ENCODE results near the gene ITGAD.

ITGAD gene

DNA sequence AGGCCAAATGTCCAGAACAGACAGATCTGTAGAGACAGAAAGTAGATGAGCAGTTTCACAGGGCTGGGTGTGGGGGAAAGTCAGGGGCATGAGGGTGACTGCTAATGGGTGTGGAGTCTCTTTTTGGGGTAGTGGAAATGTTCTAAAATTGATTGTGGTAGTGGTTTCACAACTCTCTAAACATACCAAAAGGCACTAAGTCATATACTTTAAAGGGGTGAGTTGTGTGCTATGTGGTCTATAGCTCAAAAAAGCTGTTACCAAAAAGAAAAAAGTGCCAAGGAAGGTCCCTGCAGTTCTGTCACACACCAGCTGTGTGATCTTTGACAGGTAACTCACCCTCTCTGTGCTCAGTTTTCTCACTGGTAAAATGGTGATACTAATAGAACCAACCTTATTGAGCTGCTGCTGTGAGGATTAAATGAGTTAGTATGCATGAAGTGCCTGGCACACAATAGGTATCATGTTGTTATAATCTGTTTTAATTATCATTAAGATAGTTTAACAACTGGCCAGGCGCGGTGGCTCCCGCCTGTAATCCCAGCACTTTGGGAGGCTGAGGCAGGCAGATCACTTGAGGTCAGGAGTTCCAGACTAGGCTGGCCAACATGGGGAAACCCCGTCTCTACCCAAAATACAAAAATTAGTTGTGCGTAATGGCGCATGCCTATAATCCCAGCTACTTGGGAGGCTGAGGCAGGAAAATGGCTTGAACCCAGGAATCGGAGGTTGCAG lies 27.8 kb upstream of the ITGAD start:
- DNase-seq, result no peak

DNA sequence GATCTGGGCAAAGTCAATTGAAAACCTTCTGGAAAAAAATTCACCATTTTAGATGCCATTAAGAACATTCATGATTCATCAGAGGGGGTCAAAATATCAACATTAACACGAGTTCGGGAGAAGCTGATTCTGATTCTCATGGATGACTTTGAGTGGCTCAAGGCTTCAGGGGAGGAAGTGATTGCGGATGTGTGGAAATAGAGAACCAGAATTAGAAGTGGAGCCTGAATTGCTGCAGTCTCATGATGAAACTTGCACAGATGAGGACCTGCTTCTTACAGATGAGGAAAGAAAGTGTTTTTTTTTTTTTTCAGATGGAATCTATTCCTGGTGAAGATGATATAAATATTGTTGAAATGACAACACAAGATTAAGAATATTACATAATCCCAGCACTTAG lies 25.3 kb upstream of the ITGAD start:
- DNase-seq, result no peak

DNA sequence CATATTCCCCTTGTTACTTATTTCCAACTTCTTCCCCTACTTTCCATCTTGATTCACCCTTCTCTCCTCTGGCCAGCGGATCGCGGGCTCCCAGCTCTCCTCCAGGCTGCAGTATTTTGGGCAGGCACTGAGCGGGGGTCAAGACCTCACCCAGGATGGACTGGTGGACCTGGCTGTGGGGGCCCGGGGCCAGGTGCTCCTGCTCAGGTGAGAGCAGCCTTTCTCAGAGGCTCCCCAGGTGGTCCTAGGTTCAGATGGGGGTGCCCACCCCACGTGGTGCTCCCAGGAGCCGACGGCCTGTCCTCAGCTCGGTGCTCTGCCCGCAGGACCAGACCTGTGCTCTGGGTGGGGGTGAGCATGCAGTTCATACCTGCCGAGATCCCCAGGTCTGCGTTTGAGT lies 22.1 kb upstream of the ITGAD start:
- DNase-seq, result no peak

DNA sequence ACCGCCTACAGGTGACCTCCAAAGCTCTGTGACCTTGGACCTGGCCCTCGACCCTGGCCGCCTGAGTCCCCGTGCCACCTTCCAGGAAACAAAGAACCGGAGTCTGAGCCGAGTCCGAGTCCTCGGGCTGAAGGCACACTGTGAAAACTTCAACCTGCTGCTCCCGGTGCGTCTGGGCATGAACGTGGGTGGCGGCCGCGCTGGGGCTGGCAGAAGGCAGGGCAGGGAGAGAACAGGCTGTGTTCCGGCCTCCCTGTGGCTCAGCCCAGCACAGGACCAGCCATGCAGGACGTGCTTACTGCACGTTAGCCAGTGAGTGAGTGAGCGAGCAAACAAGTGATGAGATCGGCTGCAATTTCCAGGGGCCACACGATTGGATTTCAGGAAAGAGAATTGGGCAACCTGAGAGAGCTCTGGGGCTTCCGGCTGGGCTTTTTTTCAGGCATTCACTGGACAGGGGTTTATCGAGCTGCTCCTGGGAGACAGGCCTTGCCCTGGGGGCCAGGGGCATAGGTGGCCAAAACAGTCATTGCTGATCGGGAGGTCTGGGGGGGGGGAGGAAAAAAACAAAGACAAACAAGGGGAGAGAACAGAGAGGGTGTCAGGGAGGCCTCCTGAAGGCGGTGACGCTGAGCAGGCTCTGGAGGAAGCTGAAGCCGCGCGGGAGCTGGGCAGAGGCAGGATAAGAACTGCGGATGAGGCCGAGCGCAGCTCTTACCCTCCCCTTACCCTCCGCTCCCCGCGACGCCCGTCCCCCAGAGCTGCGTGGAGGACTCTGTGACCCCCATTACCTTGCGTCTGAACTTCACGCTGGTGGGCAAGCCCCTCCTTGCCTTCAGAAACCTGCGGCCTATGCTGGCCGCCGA lies 21.3 kb upstream of the ITGAD start:
- DNase-seq, result no peak

DNA sequence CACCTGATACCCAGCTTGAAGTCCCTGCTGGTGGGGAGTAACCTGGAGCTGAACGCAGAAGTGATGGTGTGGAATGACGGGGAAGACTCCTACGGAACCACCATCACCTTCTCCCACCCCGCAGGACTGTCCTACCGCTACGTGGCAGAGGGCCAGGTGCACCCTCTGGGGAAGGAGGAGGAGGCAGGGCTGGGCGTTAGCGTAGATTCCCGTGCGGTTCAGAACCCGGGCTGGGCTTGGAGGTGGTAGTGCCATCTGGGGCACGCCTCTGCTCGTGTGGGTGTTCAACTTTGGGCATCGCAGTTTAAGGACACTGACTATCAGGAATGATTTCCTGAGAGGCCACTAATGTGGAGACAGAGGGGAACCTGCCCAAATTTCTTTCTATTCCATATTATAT lies 19.9 kb upstream of the ITGAD start:
- DNase-seq, result no peak

DNA sequence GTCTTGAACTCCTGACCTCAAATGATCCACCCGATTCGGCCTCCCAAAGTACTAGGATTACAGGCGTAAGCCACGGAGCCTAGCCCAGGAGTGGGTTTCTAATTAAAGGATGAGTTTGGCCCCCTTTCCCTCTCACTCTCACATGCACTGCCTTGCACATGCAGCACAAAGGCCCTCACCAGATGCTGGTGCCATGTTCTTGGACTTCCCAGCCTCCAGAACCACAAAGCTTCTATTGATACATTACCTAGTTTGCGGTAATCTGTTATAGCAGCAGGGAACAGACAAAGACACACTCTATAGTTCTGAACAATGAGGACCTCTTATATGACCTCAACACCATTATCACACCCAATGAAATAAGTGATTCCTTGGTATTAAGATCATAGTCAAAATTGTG lies 17.9 kb upstream of the ITGAD start:
- DNase-seq, result no peak

DNA sequence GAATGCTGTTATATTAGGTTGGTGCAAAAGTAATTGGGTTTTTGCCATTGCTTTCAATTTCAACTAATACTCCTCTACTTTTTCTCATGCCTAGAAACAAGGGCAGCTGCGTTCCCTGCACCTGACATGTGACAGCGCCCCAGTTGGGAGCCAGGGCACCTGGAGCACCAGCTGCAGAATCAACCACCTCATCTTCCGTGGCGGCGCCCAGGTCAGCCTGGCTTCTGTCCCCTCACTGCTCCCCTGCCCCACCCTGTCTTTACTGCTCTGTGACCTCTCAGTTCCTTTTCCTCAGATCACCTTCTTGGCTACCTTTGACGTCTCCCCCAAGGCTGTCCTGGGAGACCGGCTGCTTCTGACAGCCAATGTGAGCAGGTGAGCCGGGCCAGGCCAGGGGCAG lies 16.4 kb upstream of the ITGAD start:
- no peak for DNase-seq

DNA sequence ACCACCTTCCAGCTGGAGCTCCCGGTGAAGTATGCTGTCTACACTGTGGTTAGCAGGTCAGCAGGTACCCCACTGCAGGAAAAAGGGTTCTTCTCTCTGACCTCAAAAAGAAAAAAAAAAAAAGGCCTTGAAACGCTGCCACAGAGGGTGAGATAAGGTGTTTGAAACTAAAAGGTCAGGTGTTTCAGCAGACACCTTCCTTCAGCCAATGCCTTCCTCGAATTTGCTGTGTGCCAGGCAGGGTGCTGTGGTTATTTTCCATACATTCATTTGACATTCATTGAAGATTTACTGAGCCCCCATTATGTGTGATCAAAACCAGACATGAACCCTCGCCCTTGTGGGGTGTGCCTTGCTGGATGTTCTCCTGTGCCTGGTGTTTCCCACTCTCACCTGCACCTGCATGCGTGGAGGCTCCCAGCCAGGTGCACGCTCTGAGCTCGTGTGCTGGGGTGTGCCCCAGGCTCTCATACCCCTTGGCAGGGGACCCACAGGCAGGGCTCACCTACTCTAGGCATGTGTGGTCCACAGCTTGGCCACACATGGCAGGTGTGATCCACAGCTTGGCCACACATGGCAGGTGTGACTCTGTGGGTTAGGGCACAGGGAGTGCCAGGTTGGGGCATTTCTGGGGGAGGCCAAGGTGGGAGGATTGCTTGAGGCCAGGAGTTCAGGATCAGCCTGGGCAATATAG lies 15.8 kb upstream of the ITGAD start:
- no peak for DNase-seq

DNA sequence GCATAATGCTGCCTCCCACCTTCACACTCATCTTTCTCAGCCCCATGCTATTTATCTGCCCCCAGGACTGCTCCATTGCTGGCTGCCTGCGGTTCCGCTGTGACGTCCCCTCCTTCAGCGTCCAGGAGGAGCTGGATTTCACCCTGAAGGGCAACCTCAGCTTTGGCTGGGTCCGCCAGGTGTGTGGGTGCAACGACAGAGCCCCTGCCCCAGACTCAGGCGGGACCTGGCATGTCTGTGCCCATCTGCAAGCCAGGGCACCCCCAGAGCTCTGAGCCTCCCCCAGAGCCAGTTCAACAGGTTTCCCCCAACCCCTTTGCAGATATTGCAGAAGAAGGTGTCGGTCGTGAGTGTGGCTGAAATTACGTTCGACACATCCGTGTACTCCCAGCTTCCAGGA lies 12.9 kb upstream of the ITGAD start:
- DNase-seq, result no peak

DNA sequence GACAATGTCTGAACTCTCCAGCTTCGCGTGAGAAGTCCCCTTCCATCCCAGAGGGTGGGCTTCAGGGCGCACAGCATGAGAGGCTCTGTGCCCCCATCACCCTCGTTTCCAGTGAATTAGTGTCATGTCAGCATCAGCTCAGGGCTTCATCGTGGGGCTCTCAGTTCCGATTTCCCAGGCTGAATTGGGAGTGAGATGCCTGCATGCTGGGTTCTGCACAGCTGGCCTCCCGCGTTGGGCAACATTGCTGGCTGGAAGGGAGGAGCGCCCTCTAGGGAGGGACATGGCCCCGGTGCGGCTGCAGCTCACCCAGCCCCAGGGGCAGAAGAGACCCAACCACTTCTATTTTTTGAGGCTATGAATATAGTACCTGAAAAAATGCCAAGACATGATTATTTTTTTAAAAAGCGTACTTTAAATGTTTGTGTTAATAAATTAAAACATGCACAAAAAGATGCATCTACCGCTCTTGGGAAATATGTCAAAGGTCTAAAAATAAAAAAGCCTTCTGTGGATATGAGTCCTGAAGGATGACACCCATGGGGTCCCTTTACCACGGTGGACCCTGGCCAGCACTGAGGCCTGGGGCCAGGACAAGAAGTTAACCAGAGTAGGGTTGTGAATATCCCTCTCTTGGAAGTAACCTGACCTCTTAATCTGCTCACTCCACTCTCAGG lies 10.5 kb upstream of the ITGAD start:
- peak; percentile 56 for DNase-seq

DNA sequence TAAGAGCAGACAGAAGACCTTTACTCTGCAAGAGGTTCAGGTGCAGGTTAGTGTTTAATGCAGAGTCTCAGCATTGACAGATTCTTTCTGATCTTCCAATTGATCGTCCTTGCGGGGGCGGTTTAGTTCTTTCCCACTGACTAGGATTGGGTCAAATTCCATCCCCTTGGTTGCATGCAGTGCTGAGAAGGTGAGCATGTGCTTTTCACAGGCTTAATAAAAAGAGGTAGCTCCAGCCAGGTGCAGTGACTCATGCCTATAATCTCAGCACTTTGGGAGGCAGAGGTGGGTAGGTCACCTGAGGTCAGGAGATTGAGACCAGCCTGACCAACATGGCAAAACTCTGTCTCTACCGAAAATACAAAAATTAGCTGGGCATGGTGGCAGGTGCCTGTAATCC lies 7.5 kb upstream of the ITGAD start:
- DNase-seq, result no peak

DNA sequence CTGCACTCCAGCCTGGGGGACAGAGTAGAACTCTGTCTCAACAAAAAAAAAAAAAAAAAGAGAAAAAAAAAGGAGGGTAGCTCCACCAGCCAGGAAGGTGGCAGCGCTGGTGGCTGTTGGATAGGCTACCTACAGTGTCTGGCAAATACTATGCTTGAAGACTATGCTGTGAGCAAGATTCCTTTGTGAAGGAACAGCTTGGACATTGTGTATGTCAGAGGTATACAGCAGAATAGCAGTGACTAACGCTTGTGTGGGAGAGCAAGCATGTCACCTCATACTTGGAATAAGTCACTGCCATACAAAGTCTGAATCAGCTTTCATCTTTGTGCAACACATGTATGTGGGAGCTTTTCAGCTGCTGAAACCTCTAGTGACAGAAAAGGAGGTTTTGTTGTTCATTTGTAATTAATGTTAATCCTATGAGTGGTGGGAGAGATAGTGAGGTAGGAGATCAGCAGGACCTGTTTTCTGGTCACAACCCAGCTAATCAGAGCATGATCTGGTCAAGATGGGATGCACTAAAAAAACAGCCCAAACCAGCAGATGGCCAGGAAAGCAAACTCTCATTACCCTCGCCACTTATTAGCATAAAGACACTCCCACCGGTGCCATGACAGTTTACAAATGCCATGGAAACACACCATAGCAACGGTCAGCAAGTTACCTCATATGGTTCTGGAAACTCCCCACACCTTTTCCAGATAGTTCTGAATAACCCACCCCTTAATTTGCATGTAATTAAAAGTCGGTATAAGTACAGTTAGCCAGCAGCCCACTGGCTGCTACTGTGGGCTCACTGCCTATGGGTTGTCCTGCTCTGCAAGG lies 6.8 kb upstream of the ITGAD start:
- DNase-seq, result no peak

DNA sequence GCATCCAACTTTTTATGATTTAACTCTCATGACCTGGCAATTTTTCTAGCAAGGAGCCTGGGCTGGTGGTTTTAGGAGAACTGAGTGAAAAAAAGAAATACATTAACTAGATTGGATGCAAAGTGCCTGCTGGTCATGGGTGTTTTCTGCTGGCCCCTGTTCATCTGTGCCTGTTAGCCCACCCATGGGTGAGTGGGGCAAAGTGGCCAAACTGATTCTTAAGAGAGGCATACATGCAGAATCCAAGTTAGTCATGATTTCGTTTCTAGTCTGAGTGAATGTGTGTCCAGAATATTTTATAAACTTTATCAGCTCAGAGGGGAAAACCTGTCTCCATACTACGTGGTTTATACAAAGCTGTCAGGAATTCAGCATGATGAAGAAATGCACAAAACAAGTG lies 4.6 kb upstream of the ITGAD start:
- no peak for DNase-seq

DNA sequence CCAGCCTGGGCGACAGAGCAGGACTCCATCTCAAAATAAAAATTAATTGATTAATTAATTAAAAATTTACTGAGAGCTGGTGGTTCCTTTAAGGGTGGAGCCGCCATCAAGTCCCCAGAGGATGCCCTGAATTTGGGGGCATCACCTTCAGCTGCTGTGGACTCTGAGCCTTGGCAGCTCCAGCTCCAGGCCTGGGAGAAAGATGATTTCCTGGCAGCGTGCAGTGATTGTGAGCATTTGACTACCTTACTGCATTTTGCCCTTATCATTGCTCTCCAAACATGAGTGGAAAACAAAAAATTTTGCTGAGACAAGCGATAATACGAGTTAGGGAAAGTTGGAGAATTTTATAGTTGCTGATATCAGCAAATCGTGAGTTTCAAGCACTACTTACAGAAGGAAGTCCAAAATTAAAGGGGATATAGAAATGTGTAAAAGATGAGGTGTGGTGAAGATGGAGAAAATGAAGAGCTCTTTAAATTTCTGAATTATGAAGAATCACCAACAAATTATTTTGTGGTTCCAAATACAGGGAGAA lies 2.6 kb upstream of the ITGAD start:
- DNase-seq, result no peak

DNA sequence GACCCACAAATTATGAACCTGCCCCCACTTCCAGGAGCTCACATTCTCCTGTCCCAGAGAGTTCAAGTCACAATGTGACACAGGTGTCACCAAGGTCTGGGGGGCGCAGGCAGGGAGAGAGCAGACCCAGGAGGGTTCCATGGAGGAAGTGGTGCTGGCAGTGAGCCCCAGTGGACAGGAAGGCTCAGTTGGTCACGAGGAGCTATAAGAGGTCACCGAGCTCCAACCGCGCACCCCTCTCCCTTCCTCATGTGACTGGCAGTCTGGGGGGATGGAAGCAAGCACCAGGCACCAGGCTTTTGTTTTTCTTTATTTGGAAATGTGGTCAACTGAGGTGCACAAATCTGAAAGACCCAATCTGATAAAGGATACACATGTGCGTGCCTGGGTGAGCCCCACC lies 2.5 kb downstream of the ITGAD start:
- no peak for DNase-seq

DNA sequence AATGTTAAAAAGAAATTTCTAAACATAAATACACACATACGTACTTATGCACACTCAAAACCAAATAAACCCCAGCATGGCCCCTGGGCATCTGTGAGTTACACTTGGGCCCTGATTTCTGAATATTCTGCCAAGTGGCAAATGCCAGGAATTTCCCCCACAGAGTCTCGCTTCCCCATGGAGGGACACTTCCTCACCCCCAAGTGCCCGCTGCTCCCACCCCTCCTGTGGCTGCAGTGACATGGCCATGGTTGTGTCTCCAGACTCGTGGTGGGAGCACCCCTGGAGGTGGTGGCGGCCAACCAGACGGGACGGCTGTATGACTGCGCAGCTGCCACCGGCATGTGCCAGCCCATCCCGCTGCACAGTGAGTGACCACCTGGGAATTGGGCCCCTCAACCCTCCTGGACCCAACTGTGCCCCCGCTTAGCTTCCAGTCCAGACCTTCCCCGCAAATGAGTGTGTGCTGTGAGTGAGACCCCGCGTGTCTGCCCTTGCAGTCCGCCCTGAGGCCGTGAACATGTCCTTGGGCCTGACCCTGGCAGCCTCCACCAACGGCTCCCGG lies 4.0 kb downstream of the ITGAD start:
- DNase-seq, result no peak

DNA sequence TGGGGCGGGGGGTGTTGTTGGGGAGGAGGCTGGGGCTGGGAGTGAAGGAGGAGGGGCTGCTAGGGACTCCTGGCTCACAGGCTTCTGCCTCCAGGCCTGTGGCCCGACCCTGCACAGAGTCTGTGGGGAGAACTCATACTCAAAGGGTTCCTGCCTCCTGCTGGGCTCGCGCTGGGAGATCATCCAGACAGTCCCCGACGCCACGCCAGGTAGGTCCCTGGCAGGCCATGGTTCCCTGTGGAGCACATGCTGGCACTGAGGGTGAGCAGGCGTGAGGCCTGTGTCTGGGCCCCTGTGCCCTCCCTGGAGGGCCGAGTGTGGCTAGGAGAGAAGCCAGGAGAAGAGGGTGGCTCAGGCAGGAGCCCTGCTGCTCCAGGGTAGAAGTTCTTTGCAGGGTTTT lies 4.6 kb downstream of the ITGAD start:
- DNase-seq, result no peak

DNA sequence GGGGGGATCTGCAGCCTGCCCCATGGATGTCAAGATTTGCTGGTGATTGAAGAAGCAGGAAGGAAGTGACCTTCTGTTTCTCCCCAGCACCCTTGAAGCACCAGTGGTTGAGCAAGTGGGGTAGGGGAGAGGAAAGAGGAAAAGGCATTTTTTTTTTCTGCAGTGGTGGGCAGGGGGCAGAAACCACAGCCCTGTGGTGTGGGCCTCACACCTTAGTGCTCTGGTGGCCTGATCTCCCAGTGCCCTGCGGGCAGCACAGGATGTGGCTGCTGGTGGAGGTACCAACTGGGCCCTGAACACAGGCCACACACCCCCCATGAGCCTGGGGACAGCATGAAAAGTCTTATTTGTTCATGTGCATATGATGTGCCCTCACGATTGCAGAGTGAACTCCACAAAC lies 7.1 kb downstream of the ITGAD start:
- no peak for DNase-seq

DNA sequence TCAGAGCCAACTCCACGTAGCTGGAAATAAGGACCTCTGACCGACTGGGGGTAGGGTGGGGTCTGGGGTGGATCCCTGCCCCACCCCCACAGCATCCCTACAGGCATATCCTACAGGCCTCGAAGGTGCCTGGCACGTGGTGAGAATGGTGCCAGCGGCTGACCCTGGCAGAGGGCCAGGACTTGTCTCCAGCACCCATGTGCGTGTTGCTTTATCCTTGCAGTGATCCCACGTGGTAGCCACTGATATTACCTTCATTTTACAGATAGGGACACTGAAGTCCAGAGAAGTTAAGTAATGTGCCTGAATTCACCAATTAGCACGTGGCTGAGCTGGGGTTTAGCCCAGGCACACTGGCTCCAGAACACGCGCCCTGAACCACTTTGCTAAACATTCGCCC lies 8.3 kb downstream of the ITGAD start:
- no peak for DNase-seq

DNA sequence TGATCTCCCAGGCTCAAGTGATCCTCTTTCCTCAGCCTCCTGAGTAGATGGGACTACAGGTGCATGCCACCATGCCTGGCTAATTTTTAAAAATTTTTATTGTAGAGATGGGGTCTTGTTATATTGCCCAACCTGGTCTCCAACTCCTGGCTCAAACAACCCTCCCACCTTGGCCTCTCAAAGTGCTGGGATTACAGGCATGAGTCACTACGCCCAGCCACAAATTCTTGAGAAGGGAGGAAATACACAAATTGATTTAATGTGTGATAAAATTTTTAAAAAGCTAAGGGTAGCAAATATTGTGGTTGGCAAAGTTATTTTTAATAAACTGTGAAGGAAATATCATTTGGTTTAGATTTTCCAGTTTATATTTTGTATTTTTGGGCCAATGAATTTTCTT lies 9.6 kb downstream of the ITGAD start:
- DNase-seq, result no peak

DNA sequence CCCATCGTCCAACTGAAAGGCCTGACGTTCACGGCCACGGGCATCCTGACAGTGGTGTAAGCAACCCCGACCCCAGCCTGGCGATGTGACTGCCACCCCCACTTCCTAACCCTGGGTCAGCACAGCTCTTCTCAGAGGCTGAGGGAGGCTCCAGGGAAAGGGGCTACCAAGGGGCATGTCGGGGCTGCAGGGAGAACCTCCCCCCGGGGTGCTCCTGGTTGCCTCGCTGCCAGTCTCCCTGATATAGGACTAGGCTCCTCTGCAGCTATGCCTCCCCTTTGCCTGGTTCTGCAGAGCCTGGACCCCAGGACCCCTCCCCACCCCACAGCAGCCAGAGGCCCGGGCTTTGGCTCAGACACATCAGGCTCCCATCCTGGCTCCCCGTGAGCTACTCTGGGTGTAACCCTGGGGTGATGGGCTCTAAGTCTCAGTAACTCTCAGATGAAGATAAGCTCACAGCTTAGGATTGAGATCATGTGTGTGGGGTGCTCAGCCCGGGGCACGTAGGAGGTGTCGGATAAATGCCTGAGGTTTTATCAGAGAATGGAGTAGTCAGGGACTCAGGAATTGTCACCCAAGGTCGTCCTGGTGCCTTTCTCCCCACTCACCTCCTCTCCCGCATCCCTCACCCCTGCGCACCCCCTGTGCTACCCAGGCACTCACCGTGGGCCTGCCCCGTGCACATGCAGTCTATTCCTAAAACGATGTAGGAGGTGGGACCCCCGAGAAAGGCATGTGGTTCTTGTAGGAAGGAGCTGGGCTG lies 10.6 kb downstream of the ITGAD start:
- DNase-seq, result no peak
